HepG2 (cell line): ENCODE data around the gene BHLHE23. TPM values are rescaled to one million over a fixed set of nuclear protein-coding genes. Genes with fewer than 3 reads are reported as not detected.
A peak's percentile ranks its signal among the peaks of the same experiment; 100 is the strongest.

Experiments used
- SNRNP70 ChIP-seq: fragments of 200-400 bp; formaldehyde crosslinking; IDR thresholded peaks from 2 replicates; pipeline ENCODE4 v1.6.1; 2017; ENCODE audit warnings: mild to moderate bottlenecking, low read depth, low read length, moderate library complexity
- THRA ChIP-seq: sonication (generic); formaldehyde crosslinking; IDR thresholded peaks from 2 replicates; pipeline ENCODE4 v1.4.0; 2020; ENCODE audit warnings: missing genetic modification reagents, borderline replicate concordance
- ZBTB26 ChIP-seq: IDR thresholded peaks from 2 replicates; pipeline ENCODE4 v1.6.1; 2016; ENCODE audit warnings: missing compliant biosample characterization, missing genetic modification reagents, borderline replicate concordance
- ZMAT5 ChIP-seq: sonication (generic); formaldehyde crosslinking; IDR thresholded peaks from 2 replicates; pipeline ENCODE4 v1.5.0; 2020; ENCODE audit warnings: mild to moderate bottlenecking, low read depth, missing genetic modification reagents, borderline replicate concordance
- ZNF263 ChIP-seq: sonication (generic); formaldehyde crosslinking; IDR thresholded peaks from 2 replicates; pipeline ENCODE4 v1.4.0; 2020; ENCODE audit warnings: missing genetic modification reagents
- ZNF7 ChIP-seq: IDR thresholded peaks from 2 replicates; pipeline ENCODE4 v1.6.1; 2016; ENCODE audit warnings: missing biosample characterization, missing genetic modification reagents
- ZNF878 ChIP-seq: sonication (generic); formaldehyde crosslinking; IDR thresholded peaks from 2 replicates; pipeline ENCODE4 v1.8.1; 2023; ENCODE audit warnings: mild to moderate bottlenecking, missing genetic modification reagents, moderate library complexity
- ZXDC ChIP-seq: sonication (generic); formaldehyde crosslinking; IDR thresholded peaks from 2 replicates; pipeline ENCODE4 v1.5.0; 2020; ENCODE audit warnings: mild to moderate bottlenecking, missing genetic modification reagents
- polyA plus RNA-seq, 8 experiments: library from polyadenylated mRNA; depleted of rRNA in 3 of 8; stranded (reverse) in 7 of 8; unstranded in 1 of 8; fragments of >200 nt; fragmentation: Illumina TruSeq in 4 of 8; extraction: Trizol in 4 of 8; gene quantifications; 2 replicates each; pipeline versions ENCODE4 v1.2.1 to v1.2.3, GENCODE V29; 2011 to 2016; ENCODE audit warnings: low read depth in 4 of 8, missing spikeins in 1 of 8, mixed read lengths in 1 of 8; ENCODE audit not compliant: insufficient read depth in 1 of 8
- total RNA-seq, 5 experiments: library from RNA; depleted of rRNA; stranded (reverse); fragments of >200 nt; fragmentation: Illumina TruSeq; extraction: Trizol; gene quantifications; 2 replicates each; pipeline ENCODE4 v1.2.3, GENCODE V29; 2016; ENCODE audit warnings: low read depth in 1 of 5
- TF ChIP-seq, protein P1 (sequence below): fragments of 450-650 bp; IDR thresholded peaks from 2 replicates; pipeline ENCODE4 v1.6.1; 2016
- TF ChIP-seq, protein P2 (sequence below): sonication (generic); formaldehyde crosslinking; IDR thresholded peaks from 2 replicates; pipeline ENCODE4 v1.5.1; 2020; ENCODE audit warnings: mild to moderate bottlenecking, missing genetic modification reagents
- TF ChIP-seq, protein P3 (sequence below): sonication (generic); formaldehyde crosslinking; IDR thresholded peaks from 2 replicates; pipeline ENCODE4 v1.4.0; 2020; ENCODE audit warnings: missing genetic modification reagents, low read depth, mild to moderate bottlenecking, borderline replicate concordance

The BHLHE23 gene
- total and polyA plus RNA-seq, 2 of the 13 experiments (the other 11 are each of a cell fraction or from before 2014, with no cell fraction given), result not detected

DNA sequence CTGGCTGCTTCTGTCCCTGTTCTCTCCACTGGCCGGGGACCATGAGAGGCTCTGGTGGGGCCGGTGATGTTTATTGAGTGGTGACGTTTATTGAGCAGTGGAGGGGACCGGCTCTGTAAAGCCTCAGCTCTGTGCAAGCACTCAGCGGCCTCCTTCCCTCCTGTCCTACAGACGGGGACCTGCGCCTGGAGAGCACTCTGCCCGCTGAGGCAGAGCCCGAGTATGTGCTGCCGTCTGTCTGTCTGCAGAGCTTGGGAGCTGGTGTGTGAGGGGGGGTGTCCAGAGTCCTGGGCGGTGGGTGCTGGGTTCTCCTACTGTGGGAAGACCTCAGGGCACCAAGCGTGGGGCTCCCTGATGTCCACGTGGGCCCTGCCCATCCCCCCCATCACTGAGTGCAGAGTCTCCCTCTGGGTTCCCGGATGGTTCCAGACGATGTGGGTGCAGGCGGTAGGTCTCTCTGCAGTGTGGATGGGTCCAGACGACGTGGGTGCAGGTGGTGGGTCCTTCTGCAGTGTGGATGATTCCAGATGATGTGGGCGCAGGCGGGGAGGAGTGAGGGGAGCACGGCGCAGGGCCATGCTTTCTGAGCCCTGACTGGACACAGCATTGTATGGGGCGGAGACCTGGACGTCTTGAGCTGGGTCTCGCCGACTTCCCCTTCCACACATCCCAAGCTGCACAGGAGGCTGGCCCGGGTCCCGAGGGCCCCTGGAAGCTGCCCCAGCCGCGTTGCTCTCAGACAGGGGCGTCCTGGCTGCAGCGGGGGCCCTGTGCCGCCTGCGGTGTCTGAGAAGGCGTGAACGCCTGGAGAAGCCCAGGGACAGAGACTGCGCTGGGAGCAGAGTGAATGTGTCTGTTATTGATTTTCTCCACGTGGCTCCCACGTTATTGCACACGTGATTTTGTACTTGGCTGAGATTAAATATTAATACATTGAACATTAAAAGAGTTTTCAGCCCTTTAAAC lies 14.9 kb upstream of the BHLHE23 start (continued):
- TF ChIP-seq ZXDC (CRISPR knock-in tag), result no peak
- TF ChIP-seq SNRNP70, result no peak
- TF ChIP-seq, protein P1, sequence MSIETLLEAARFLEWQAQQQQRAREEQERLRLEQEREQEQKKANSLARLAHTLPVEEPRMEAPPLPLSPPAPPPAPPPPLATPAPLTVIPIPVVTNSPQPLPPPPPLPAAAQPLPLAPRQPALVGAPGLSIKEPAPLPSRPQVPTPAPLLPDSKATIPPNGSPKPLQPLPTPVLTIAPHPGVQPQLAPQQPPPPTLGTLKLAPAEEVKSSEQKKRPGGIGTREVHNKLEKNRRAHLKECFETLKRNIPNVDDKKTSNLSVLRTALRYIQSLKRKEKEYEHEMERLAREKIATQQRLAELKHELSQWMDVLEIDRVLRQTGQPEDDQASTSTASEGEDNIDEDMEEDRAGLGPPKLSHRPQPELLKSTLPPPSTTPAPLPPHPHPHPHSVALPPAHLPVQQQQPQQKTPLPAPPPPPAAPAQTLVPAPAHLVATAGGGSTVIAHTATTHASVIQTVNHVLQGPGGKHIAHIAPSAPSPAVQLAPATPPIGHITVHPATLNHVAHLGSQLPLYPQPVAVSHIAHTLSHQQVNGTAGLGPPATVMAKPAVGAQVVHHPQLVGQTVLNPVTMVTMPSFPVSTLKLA, result peak; percentile 81
- TF ChIP-seq ZNF7 (CRISPR knock-in tag), result no peak
- TF ChIP-seq ZBTB26 (CRISPR knock-in tag), result no peak
- no peak for TF ChIP-seq THRA (CRISPR knock-in tag)
- peak; percentile 87 for TF ChIP-seq ZNF263 (CRISPR knock-in tag)
- TF ChIP-seq, protein P2, sequence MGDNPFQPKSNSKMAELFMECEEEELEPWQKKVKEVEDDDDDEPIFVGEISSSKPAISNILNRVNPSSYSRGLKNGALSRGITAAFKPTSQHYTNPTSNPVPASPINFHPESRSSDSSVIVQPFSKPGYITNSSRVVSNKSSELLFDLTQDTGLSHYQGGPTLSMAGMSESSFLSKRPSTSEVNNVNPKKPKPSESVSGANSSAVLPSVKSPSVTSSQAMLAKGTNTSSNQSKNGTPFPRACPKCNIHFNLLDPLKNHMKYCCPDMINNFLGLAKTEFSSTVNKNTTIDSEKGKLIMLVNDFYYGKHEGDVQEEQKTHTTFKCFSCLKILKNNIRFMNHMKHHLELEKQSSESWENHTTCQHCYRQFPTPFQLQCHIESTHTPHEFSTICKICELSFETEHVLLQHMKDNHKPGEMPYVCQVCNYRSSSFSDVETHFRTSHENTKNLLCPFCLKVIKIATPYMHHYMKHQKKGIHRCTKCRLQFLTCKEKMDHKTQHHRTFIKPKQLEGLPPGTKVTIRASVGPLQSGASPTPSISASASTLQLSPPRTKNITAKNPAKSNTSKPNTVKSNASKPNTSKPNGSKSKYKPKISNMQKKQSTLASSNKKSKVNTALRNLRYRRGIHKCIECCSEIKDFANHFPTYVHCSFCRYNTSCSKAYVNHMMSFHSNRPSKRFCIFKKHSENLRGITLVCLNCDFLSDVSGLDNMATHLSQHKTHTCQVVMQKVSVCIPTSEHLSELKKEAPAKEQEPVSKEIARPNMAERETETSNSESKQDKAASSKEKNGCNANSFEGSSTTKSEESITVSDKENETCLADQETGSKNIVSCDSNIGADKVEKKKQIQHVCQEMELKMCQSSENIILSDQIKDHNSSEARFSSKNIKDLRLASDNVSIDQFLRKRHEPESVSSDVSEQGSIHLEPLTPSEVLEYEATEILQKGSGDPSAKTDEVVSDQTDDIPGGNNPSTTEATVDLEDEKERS, result no peak
- TF ChIP-seq ZNF878 (CRISPR knock-in tag), result no peak
- TF ChIP-seq ZMAT5 (CRISPR knock-in tag), result no peak
- TF ChIP-seq, protein P3, sequence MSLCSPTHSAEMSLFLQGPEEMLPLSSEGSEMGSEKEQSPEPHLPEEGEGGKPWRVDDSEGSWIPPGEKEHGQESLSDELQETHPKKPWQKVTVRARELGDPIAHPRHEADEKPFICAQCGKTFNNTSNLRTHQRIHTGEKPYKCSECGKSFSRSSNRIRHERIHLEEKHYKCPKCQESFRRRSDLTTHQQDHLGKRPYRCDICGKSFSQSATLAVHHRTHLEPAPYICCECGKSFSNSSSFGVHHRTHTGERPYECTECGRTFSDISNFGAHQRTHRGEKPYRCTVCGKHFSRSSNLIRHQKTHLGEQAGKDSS (CRISPR knock-in tag), result no peak
